Vagina (tissue), 2 donors: Measurements from ENCODE around the gene PYCARD. TPM values are rescaled to one million over a fixed set of nuclear protein-coding genes. Genes with fewer than 3 reads are reported as not detected.
A peak's percentile ranks its signal among the peaks of the same experiment; 100 is the strongest.
"Not testable (repeated sequence)": the region's sequence is repeated elsewhere in the genome, so short reads cannot be mapped to it uniquely, and the experiment has no call there.

Experiments
- DNase-seq, 2 donors: peaks; one replicate each; pipeline ENCODE4 v3.0.0-alpha.2; 2017; ENCODE audit errors: extremely low spot score in 2 of 2
- H3K27ac ChIP-seq: fragments of 200-600 bp; sonication (generic); one replicate; pipeline ENCODE4 v1.5.1; 2019
- H3K27me3 ChIP-seq: fragments of 200-600 bp; sonication (generic); one replicate; pipeline ENCODE4 v1.5.1; 2019
- H3K36me3 ChIP-seq, 2 donors: fragments of 200-600 bp; sonication (generic); one replicate each; pipeline ENCODE4 v1.5.1; 2017 to 2019
- H3K4me1 ChIP-seq: fragments of 200-600 bp; sonication (generic); one replicate; pipeline ENCODE4 v1.5.1; 2019
- H3K4me3 ChIP-seq, 2 donors: fragments of 200-600 bp; sonication (generic); 1 replicate in 1 of 2; 2 replicates in 1 of 2; pipeline ENCODE4 v1.5.1; 2016 to 2019
- H3K9me3 ChIP-seq: fragments of 200-600 bp; sonication (generic); one replicate; pipeline ENCODE4 v1.5.1; 2019
- POLR2A ChIP-seq, 2 donors: fragments of 450-650 bp; IDR thresholded peaks; one replicate each; pipeline ENCODE4 v1.6.1; 2017; ENCODE audit warnings: antibody characterized with exemption in 2 of 2, mild to moderate bottlenecking in 2 of 2, moderate library complexity in 2 of 2
- POLR2AphosphoS5 ChIP-seq, 2 donors: sonication (generic); formaldehyde crosslinking; IDR thresholded peaks; one replicate each; pipeline ENCODE4 v1.9.0; 2017; ENCODE audit warnings: antibody characterized with exemption in 2 of 2, mild to moderate bottlenecking in 2 of 2, low read depth in 1 of 2; ENCODE audit not compliant: insufficient read depth in 1 of 2
- intact Hi-C: fragments of 100-400 bp; cut with DNase I; formaldehyde crosslinking; loops from one replicate; pipeline ENCODE4 v1.15.1; 2023
- total RNA-seq: library from RNA; depleted of rRNA; stranded (reverse); fragments of >200 nt; gene quantifications from one replicate; pipeline ENCODE4 v1.2.3, GENCODE V29; 2016
- TF ChIP-seq, protein P1 (sequence below), 3 experiments: fragments of 450-650 bp in 2 of 3; fragments of 200-600 bp in 1 of 3; sonication (generic) in 1 of 3; IDR thresholded peaks; one replicate each; pipeline ENCODE4 v1.5.1; 2017 to 2019; ENCODE audit warnings: antibody characterized with exemption in 3 of 3, mild to moderate bottlenecking in 2 of 3, moderate library complexity in 2 of 3

PYCARD gene
- total RNA-seq, 1 donor from 2014 or later = 85.0 TPM

DNA sequence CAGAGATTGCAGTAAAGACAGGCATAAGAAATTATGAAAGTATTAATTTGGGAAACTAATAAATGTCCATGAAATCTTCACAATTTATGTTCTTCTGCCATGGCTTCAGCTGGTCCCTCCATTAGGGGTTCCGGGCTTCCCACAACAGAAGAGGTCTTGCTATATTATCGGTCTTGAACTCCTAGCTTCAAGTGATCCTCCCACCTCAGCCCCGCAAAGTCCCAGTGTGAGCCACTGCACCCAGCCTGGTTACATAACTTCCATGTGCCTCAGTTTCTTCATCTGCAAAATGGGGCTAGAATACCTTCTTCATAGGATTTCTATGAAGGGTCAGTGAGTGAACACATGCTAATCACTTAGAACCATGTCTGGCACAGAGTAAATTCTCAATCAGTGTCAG, 43.7 kb upstream of the PYCARD start:
- H3K27me3 ChIP-seq = no peaks in the 10 kb centered on the region
- intact Hi-C loops = no loop called here
- TF ChIP-seq, protein P1, sequence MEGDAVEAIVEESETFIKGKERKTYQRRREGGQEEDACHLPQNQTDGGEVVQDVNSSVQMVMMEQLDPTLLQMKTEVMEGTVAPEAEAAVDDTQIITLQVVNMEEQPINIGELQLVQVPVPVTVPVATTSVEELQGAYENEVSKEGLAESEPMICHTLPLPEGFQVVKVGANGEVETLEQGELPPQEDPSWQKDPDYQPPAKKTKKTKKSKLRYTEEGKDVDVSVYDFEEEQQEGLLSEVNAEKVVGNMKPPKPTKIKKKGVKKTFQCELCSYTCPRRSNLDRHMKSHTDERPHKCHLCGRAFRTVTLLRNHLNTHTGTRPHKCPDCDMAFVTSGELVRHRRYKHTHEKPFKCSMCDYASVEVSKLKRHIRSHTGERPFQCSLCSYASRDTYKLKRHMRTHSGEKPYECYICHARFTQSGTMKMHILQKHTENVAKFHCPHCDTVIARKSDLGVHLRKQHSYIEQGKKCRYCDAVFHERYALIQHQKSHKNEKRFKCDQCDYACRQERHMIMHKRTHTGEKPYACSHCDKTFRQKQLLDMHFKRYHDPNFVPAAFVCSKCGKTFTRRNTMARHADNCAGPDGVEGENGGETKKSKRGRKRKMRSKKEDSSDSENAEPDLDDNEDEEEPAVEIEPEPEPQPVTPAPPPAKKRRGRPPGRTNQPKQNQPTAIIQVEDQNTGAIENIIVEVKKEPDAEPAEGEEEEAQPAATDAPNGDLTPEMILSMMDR (IDR thresholded peaks at IDR 0.05) = no peak
- TF ChIP-seq POLR2A (IDR thresholded peaks at IDR 0.05) (no peak), POLR2AphosphoS5 (IDR thresholded peaks at IDR 0.05; ENCODE audit: insufficient read depth in 1 of 2, low read depth in 1 of 2) (no peak)

GRCh38 chr16:31245598-31245997, 43.0 kb upstream of the PYCARD start:
- intact Hi-C loops, H3K27me3 ChIP-seq, H3K27ac ChIP-seq, H3K4me3 ChIP-seq, H3K9me3 ChIP-seq, H3K4me1 ChIP-seq, DNase-seq, H3K36me3 ChIP-seq: not testable (repeated sequence)

More for the DNA sequence above, 43.7 kb upstream of the PYCARD start:
- H3K9me3 ChIP-seq = no peaks in the 10 kb centered on the region
- H3K36me3 ChIP-seq = no peaks in the 10 kb centered on the region
- H3K4me3 ChIP-seq = no peak overlapping the region
- no peak overlapping the region for H3K27ac ChIP-seq
- DNase-seq = no peak
- no peaks in the 10 kb centered on the region for H3K4me1 ChIP-seq

- H3K27ac ChIP-seq = no peak overlapping the region
- intact Hi-C loops = no loop called here
- H3K27me3 ChIP-seq = no peaks in the 10 kb centered on the region
- H3K36me3 ChIP-seq = no peaks in the 10 kb centered on the region
- no peak for DNase-seq
- H3K9me3 ChIP-seq = no peaks in the 10 kb centered on the region
- no peak overlapping the region for H3K4me3 ChIP-seq
- H3K4me1 ChIP-seq = no peaks in the 10 kb centered on the region
- TF ChIP-seq POLR2A (IDR thresholded peaks at IDR 0.05) = no peak
- TF ChIP-seq, protein P1 (IDR thresholded peaks at IDR 0.05) = no peak
- TF ChIP-seq POLR2AphosphoS5 (IDR thresholded peaks at IDR 0.05; ENCODE audit: insufficient read depth in 1 of 2, low read depth in 1 of 2) = no peak
Measured at GRCh38 chr16:31243734-31244670, 41.4 kb upstream of the PYCARD start.

GRCh38 chr16:31242206-31242605, 39.6 kb upstream of the PYCARD start:
- Histone ChIP-seq H3K9me3 (no peaks in the 10 kb centered on the region), H3K27ac (no peak overlapping the region), H3K4me1 (no peaks in the 10 kb centered on the region), H3K27me3 (no peaks in the 10 kb centered on the region), H3K36me3 (no peaks in the 10 kb centered on the region), H3K4me3 (no peak overlapping the region)
- peak in 1 of 2 donors; percentile 20 for TF ChIP-seq POLR2AphosphoS5 (IDR thresholded peaks at IDR 0.05; ENCODE audit: insufficient read depth in 1 of 2, low read depth in 1 of 2)
- TF ChIP-seq, protein P1 (IDR thresholded peaks at IDR 0.05) = no peak
- TF ChIP-seq POLR2A (IDR thresholded peaks at IDR 0.05) = no peak
- DNase-seq = no peak
- intact Hi-C loops = no loop called here

DNA sequence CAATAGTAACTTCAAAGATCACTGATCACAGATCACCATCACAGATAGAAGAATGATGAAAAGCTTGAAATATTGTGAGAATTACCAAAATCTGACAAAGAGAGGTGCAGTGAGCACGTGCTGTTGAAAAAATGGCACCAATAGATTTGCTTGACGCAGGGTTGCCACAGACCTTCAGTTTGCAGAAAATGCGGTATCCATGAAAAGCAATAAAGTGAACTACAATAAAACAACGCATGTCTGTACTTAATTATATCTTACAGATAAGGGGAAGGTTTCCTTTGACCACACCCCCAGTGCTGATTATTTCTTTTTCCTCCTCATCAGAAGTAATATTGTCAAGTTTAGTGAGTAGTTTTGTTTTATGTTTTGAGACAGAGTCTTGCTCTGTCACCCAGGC, 35.5 kb upstream of the PYCARD start:
- no peaks in the 10 kb centered on the region for H3K4me1 ChIP-seq
- no peak overlapping the region for H3K4me3 ChIP-seq
- H3K36me3 ChIP-seq = no peaks in the 10 kb centered on the region
- H3K27me3 ChIP-seq = no peaks in the 10 kb centered on the region
- intact Hi-C loops = no loop called here
- H3K27ac ChIP-seq = no peak overlapping the region
- no peaks in the 10 kb centered on the region for H3K9me3 ChIP-seq
- no peak for DNase-seq
- TF ChIP-seq POLR2AphosphoS5 (IDR thresholded peaks at IDR 0.05; ENCODE audit: insufficient read depth in 1 of 2, low read depth in 1 of 2) (no peak), POLR2A (IDR thresholded peaks at IDR 0.05) (no peak)
- TF ChIP-seq, protein P1 (IDR thresholded peaks at IDR 0.05) = no peak
